Epithelial cell of esophagus (primary cell): ENCODE data around the gene CTBP2.

ENCODE experiments used
- DNase-seq: peaks from one replicate; pipeline ENCODE4 v3.0.0; 2010; ENCODE audit warnings: low read depth
- H3K4me3 ChIP-seq: 2 replicates; pipeline ENCODE4 v1.5.1; 2011; ENCODE audit warnings: mild to moderate bottlenecking, low read length, control low read depth
- CTCF ChIP-seq: IDR thresholded peaks from 2 replicates; pipeline ENCODE4 v1.5.1; 2011; ENCODE audit warnings: low read depth, mild to moderate bottlenecking, low read length, control low read depth, inconsistent platforms; ENCODE audit not compliant: insufficient read depth; ENCODE audit errors: missing control alignments

Gene CTBP2

GRCh38 chr10:125014836-125015355 is 145.5 kb downstream of the CTBP2 start:
- TF ChIP-seq CTCF: no peak
- no peak for DNase-seq
- H3K4me3 ChIP-seq: no peak overlapping the region

- no peak overlapping the region for H3K4me3 ChIP-seq
- no peak for TF ChIP-seq CTCF
- no peak for DNase-seq
These were observed 146.1 kb downstream of the CTBP2 start for GRCh38 chr10:125014086-125014830.

GRCh38 chr10:125013529-125013872 is 146.9 kb downstream of the CTBP2 start:
- no peak for DNase-seq
- no peak for TF ChIP-seq CTCF
- H3K4me3 ChIP-seq: no peak overlapping the region

- TF ChIP-seq CTCF: no peak
- H3K4me3 ChIP-seq: no peak overlapping the region
- DNase-seq: no peak
These were observed 147.4 kb downstream of the CTBP2 start for GRCh38 chr10:125012851-125013528.

- no peak overlapping the region for H3K4me3 ChIP-seq
- TF ChIP-seq CTCF: no peak
- DNase-seq: peak; percentile 45
These were observed 148.2 kb downstream of the CTBP2 start for GRCh38 chr10:125011926-125012705.

- DNase-seq: peak; percentile 53
- TF ChIP-seq CTCF: no peak
- H3K4me3 ChIP-seq: no peak overlapping the region
These were observed 149.0 kb downstream of the CTBP2 start for GRCh38 chr10:125011171-125011925.
